Upper lobe of right lung (tissue), 1 donor: ENCODE measurements around the gene CSKMT. TPM values are rescaled to one million over a fixed set of nuclear protein-coding genes. Genes with fewer than 3 reads are reported as not detected.

ENCODE experiments used
- ATAC-seq: fragments of 200-7000 bp; cut with Tn5 transposase; one replicate; pipeline ENCODE4 v1.9.1; 2020; ENCODE audit warnings: mild to moderate bottlenecking, moderate library complexity
- DNase-seq: peaks from one replicate; pipeline ENCODE4 v3.0.0-alpha.2; 2020
- H3K27ac ChIP-seq: fragments of 200-600 bp; one replicate; pipeline ENCODE4 v1.8.0; 2022
- H3K27me3 ChIP-seq: fragments of 200-600 bp; one replicate; pipeline ENCODE4 v1.8.0; 2022; ENCODE audit warnings: mild to moderate bottlenecking
- H3K36me3 ChIP-seq: fragments of 200-600 bp; one replicate; pipeline ENCODE4 v1.8.0; 2022
- H3K4me1 ChIP-seq: fragments of 200-600 bp; one replicate; pipeline ENCODE4 v1.8.0; 2022
- H3K4me3 ChIP-seq: fragments of 200-600 bp; one replicate; pipeline ENCODE4 v1.8.0; 2022; ENCODE audit warnings: mild to moderate bottlenecking
- H3K9me3 ChIP-seq: fragments of 200-600 bp; one replicate; pipeline ENCODE4 v1.8.0; 2022
- intact Hi-C: fragments of 100-400 bp; cut with DNase I; formaldehyde crosslinking; loops from one replicate; pipeline ENCODE4 v1.11.0; 2022
- total RNA-seq: library from RNA; stranded (reverse); fragmentation: NEBNext Ultra II Directional; extraction: Animal tissue kit (Norgen Biotek cat#: 25700); gene quantifications from one replicate; pipeline ENCODE4 v1.2.1, GENCODE V29; 2021
- TF ChIP-seq, protein P1 (sequence below): fragments of 200-600 bp; IDR thresholded peaks from one replicate; pipeline ENCODE4 v1.8.0; 2022; ENCODE audit warnings: antibody characterized with exemption
- donor health status: DM: no; HTN: yes; CAD: no; lungs with severe emphysema.

The CSKMT gene
- total RNA-seq, 1 donor from 2014 or later = 14.6 TPM

DNA sequence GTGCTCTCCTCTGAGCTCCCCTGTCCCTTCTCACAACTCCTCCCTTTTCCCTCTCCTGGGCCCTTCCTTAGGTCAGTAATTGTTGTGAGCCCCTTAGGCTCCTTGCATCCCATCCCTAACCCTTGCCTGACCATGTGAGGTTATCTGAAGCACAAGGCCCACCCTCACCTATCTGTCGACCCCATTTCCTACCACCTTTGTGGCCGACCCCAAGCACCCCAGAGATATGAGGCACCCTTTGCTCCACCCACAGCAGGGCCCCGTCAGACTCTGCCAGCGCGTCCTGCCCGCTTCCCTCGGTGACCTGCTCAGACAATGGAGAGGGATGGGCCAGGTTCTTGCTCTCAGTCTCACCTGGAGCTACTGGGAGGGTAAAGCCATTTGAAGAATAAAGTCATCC lies 43.7 kb downstream of the CSKMT start:
- peaks cover 39% of the 10 kb centered on the region for H3K4me1 ChIP-seq
- TF ChIP-seq, protein P1, sequence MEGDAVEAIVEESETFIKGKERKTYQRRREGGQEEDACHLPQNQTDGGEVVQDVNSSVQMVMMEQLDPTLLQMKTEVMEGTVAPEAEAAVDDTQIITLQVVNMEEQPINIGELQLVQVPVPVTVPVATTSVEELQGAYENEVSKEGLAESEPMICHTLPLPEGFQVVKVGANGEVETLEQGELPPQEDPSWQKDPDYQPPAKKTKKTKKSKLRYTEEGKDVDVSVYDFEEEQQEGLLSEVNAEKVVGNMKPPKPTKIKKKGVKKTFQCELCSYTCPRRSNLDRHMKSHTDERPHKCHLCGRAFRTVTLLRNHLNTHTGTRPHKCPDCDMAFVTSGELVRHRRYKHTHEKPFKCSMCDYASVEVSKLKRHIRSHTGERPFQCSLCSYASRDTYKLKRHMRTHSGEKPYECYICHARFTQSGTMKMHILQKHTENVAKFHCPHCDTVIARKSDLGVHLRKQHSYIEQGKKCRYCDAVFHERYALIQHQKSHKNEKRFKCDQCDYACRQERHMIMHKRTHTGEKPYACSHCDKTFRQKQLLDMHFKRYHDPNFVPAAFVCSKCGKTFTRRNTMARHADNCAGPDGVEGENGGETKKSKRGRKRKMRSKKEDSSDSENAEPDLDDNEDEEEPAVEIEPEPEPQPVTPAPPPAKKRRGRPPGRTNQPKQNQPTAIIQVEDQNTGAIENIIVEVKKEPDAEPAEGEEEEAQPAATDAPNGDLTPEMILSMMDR = no peak
- peak; percentile 74 for DNase-seq
- no peaks in the 10 kb centered on the region for H3K9me3 ChIP-seq
- no peak for ATAC-seq
- peak overlapping the region; percentile 73 for H3K4me3 ChIP-seq
- peaks cover 34% of the 10 kb centered on the region for H3K36me3 ChIP-seq
- peak overlapping the region; percentile 99 for H3K27ac ChIP-seq
- no peaks in the 10 kb centered on the region for H3K27me3 ChIP-seq
- intact Hi-C loops = no loop called here

DNA sequence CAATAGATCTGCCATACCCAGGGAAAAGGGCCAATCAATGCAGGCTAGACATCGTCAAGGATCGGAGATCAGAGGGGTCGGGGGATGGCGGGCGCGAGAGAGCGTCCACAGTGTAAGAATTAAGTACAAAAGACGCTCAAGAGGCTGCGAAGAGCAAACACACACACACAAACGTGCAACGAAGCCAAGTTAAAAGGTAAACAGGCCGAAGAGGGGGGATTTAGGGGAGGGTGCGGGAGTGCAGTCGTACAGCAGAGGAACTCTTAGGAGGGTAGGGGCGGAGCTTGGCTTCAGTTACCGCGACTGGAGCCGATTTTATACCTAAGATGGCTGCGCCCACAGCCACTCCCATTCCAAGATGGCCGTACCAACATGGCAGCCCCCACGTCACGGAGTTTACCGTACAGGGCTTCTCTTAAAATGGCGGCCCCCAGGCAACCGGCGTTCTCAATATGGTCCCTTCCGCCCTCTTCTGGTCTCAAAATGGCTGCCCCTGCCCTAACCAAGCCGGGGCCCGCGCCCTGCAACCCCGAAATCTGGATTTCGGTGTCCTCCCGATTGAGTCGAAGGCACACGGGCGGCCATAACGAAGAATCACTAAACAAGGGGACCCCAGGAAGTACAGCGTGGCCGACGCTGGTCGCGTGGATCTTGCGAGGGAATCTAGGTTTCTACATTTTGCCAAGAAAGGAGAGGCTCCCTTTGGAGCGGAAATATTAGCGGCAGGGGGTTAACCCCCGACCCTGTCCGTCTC lies 44.3 kb downstream of the CSKMT start:
- Histone ChIP-seq H3K27ac (peak overlapping the region; percentile 99), H3K27me3 (no peaks in the 10 kb centered on the region), H3K36me3 (peaks cover 40% of the 10 kb centered on the region), H3K9me3 (no peaks in the 10 kb centered on the region), H3K4me3 (peak overlapping the region; percentile 73), H3K4me1 (peaks cover 39% of the 10 kb centered on the region)
- DNase-seq (peak; percentile 97), ATAC-seq (peak; percentile 90)
- TF ChIP-seq, protein P1 = no peak
- intact Hi-C loops = no loop called here

DNA sequence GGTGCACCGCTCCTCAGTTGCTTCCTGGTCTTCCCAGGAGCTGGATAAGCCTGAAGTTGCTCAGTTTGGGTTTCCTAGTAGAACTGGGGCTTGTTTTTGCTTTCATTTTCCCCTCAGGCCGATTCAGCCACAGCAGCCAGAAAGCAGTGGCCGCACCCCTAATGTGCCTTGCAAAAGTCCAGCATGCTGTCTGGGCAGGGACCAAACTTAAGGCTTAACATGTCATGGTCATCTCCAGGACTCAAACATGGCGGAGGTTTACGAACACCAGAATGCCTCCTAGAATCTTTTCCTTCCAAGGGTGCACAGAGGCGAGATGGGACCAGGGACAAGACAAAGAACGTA lies 44.9 kb downstream of the CSKMT start:
- TF ChIP-seq, protein P1 = no peak
- peak; percentile 60 for DNase-seq
- peak overlapping the region; percentile 73 for H3K4me3 ChIP-seq
- H3K27me3 ChIP-seq = no peaks in the 10 kb centered on the region
- intact Hi-C loops = no loop called here
- peaks cover 39% of the 10 kb centered on the region for H3K4me1 ChIP-seq
- no peaks in the 10 kb centered on the region for H3K9me3 ChIP-seq
- H3K27ac ChIP-seq = peak overlapping the region; percentile 99
- peaks cover 45% of the 10 kb centered on the region for H3K36me3 ChIP-seq
- no peak for ATAC-seq

DNA sequence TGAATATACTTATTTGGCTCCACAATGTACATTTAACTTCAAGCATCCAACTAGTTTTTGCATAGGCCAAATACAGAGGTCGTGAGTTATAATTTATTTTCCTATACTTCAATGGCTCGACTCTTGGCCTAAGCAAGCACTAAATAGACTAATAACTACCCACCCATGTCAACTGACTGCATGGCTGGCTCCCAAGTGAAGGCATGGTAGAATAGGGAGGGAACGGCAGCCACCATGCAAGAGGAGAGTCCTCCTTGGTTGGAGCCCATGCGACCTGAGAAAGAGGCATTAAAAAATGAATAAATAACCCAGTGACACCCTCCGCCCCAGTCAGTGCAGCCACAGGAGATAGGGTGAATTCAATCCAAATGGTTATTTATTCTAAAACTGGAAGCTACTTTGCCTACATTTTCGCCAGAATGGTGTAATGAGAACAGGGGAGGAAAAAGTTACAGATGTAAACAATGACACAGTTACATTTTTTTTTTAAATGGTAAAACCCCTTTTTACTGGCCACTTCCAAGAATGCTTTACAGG lies 47.2 kb downstream of the CSKMT start:
- no peak for ATAC-seq
- Histone ChIP-seq H3K27me3 (no peaks in the 10 kb centered on the region), H3K27ac (no peak overlapping the region), H3K4me3 (no peak overlapping the region), H3K36me3 (peaks cover 68% of the 10 kb centered on the region), H3K9me3 (no peaks in the 10 kb centered on the region), H3K4me1 (peaks cover 21% of the 10 kb centered on the region)
- DNase-seq = no peak
- TF ChIP-seq, protein P1 = no peak
- intact Hi-C loops = no loop called here

DNA sequence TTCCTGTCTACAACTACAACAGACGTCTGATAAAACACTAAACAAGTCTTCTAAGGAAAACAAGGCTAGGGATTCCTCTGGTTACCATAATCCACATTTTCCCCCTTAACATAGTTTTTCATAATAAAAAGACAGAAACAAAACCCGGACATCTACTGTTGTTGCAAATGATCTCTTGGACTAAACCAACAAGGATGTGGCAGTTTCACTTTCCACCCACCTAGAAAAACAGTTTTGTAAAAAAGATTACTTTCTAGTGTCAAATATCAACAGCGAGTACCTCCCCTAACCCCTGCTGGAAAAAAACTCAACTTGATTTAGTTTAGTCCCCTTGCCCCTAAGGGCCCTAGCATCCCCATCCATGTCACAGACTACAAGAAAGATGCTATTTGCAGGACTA lies 47.7 kb downstream of the CSKMT start:
- Histone ChIP-seq H3K27me3 (no peaks in the 10 kb centered on the region), H3K4me1 (peaks cover 19% of the 10 kb centered on the region), H3K36me3 (peaks cover 74% of the 10 kb centered on the region), H3K4me3 (no peak overlapping the region), H3K27ac (peak overlapping the region; percentile 5), H3K9me3 (no peaks in the 10 kb centered on the region)
- DNase-seq (no peak), ATAC-seq (no peak)
- intact Hi-C loops = no loop called here
- TF ChIP-seq, protein P1 = no peak
